ENCODE data around the gene MS4A7.

The MS4A7 gene

GRCh38 chr11:60367896-60368295, 10.4 kb upstream of the MS4A7 start:
- Mint-ChIP-seq H3K4me1 (peaks cover 13% of the 10 kb centered on the region), H3K27ac (no peak overlapping the region), H3K4me3 (no peak overlapping the region), H3K36me3 (ENCODE audit: low read depth) (no peaks in the 10 kb centered on the region), H3K9me3 (no peaks in the 10 kb centered on the region), H3K27me3 (ENCODE audit: low read depth, poor library complexity) (peaks cover 7% of the 10 kb centered on the region)
- no peak for TF ChIP-seq CTCF (IDR thresholded peaks at IDR 0.05)
- DNase-seq = no peak

GRCh38 chr11:60370252-60370810, 8.0 kb upstream of the MS4A7 start:
- peaks cover 5% of the 10 kb centered on the region for H3K27me3 Mint-ChIP-seq (ENCODE audit: low read depth, poor library complexity)
- H3K27ac Mint-ChIP-seq = no peak overlapping the region
- DNase-seq = no peak
- no peaks in the 10 kb centered on the region for H3K36me3 Mint-ChIP-seq (ENCODE audit: low read depth)
- no peak overlapping the region for H3K4me3 Mint-ChIP-seq
- no peaks in the 10 kb centered on the region for H3K9me3 Mint-ChIP-seq
- TF ChIP-seq CTCF (IDR thresholded peaks at IDR 0.05) = no peak
- H3K4me1 Mint-ChIP-seq = no peaks in the 10 kb centered on the region

- no peak for TF ChIP-seq CTCF (IDR thresholded peaks at IDR 0.05)
- H3K4me1 Mint-ChIP-seq = no peaks in the 10 kb centered on the region
- DNase-seq = no peak
- peaks cover 3% of the 10 kb centered on the region for H3K27me3 Mint-ChIP-seq (ENCODE audit: low read depth, poor library complexity)
- H3K4me3 Mint-ChIP-seq = no peak overlapping the region
- H3K27ac Mint-ChIP-seq = no peak overlapping the region
- no peaks in the 10 kb centered on the region for H3K36me3 Mint-ChIP-seq (ENCODE audit: low read depth)
- H3K9me3 Mint-ChIP-seq = no peaks in the 10 kb centered on the region
These were observed 7.5 kb upstream of the MS4A7 start for GRCh38 chr11:60370811-60371298.

GRCh38 chr11:60371386-60371785, 6.9 kb upstream of the MS4A7 start:
- no peaks in the 10 kb centered on the region for H3K36me3 Mint-ChIP-seq (ENCODE audit: low read depth)
- no peak overlapping the region for H3K4me3 Mint-ChIP-seq
- H3K4me1 Mint-ChIP-seq = no peaks in the 10 kb centered on the region
- TF ChIP-seq CTCF (IDR thresholded peaks at IDR 0.05) = no peak
- DNase-seq = no peak
- H3K9me3 Mint-ChIP-seq = no peaks in the 10 kb centered on the region
- no peak overlapping the region for H3K27ac Mint-ChIP-seq
- H3K27me3 Mint-ChIP-seq (ENCODE audit: low read depth, poor library complexity) = peaks cover 3% of the 10 kb centered on the region

- no peaks in the 10 kb centered on the region for H3K4me1 Mint-ChIP-seq
- DNase-seq = no peak
- H3K9me3 Mint-ChIP-seq = no peaks in the 10 kb centered on the region
- no peaks in the 10 kb centered on the region for H3K36me3 Mint-ChIP-seq (ENCODE audit: low read depth)
- peaks cover 3% of the 10 kb centered on the region for H3K27me3 Mint-ChIP-seq (ENCODE audit: low read depth, poor library complexity)
- no peak for TF ChIP-seq CTCF (IDR thresholded peaks at IDR 0.05)
- H3K27ac Mint-ChIP-seq = no peak overlapping the region
- H3K4me3 Mint-ChIP-seq = no peak overlapping the region
These were observed 6.5 kb upstream of the MS4A7 start for GRCh38 chr11:60371854-60372253.

GRCh38 chr11:60372767-60373166, 5.6 kb upstream of the MS4A7 start:
- DNase-seq = no peak
- Mint-ChIP-seq H3K27ac (no peak overlapping the region), H3K4me3 (no peak overlapping the region), H3K4me1 (no peaks in the 10 kb centered on the region), H3K9me3 (no peaks in the 10 kb centered on the region), H3K36me3 (ENCODE audit: low read depth) (no peaks in the 10 kb centered on the region), H3K27me3 (ENCODE audit: low read depth, poor library complexity) (peaks cover 3% of the 10 kb centered on the region)
- TF ChIP-seq CTCF (IDR thresholded peaks at IDR 0.05) = no peak
